GM21737 (cell line): ENCODE measurements around the gene EIF3I.

Experiments used
- ATAC-seq: cut with Tn5 transposase; IDR thresholded peaks from one replicate; pipeline ENCODE4 v1.9.1; 2021; ENCODE audit warnings: mild to moderate bottlenecking, moderate library complexity; ENCODE audit not compliant: unreplicated experiment

The EIF3I gene

GRCh38 chr1:32197837-32198236 lies 24.4 kb upstream of the EIF3I start:
- no peak for ATAC-seq

GRCh38 chr1:32198237-32199042 lies 23.8 kb upstream of the EIF3I start:
- no peak for ATAC-seq

GRCh38 chr1:32199043-32199716 lies 23.0 kb upstream of the EIF3I start:
- no peak for ATAC-seq

GRCh38 chr1:32199717-32200072 lies 22.5 kb upstream of the EIF3I start:
- no peak for ATAC-seq

- no peak for ATAC-seq
Observed at GRCh38 chr1:32200226-32201010, 21.8 kb upstream of the EIF3I start, which contains the start of gene CCDC28B. Gene CCDC28B (plus strand): TSS chr1:32200595. CDS start chr1:32201936, 1,341 bp downstream.

GRCh38 chr1:32201011-32201855 lies 21.0 kb upstream of the EIF3I start:
- peak; percentile 45 for ATAC-seq

- ATAC-seq: no peak
Observed at GRCh38 chr1:32204943-32205361, 17.3 kb upstream of the EIF3I start.

GRCh38 chr1:32205401-32206370 lies 16.5 kb upstream of the EIF3I start, which contains the start of gene IQCC:
Gene IQCC (plus strand): TSS chr1:32205671. CDS start chr1:32205682, 11 bp downstream.
- ATAC-seq: peak; percentile 44

- no peak for ATAC-seq
Observed at GRCh38 chr1:32208469-32208868, 13.7 kb upstream of the EIF3I start.

GRCh38 chr1:32208891-32209328 lies 13.3 kb upstream of the EIF3I start, which contains the start of gene DCDC2B:
Gene DCDC2B (plus strand): TSS chr1:32209089. CDS start chr1:32209094, 5 bp downstream.
- no peak for ATAC-seq

GRCh38 chr1:32215629-32216480 lies 6.4 kb upstream of the EIF3I start:
- no peak for ATAC-seq

GRCh38 chr1:32216566-32216965 lies 5.6 kb upstream of the EIF3I start:
- ATAC-seq: no peak

GRCh38 chr1:32219022-32219421 lies 3.2 kb upstream of the EIF3I start:
- ATAC-seq: no peak

GRCh38 chr1:32220746-32221580 lies 1.2 kb upstream of the EIF3I start:
- no peak for ATAC-seq

- no peak for ATAC-seq
Observed at GRCh38 chr1:32221581-32221979, 627 bp upstream of the EIF3I start.

GRCh38 chr1:32223683-32224082 lies 1.5 kb downstream of the EIF3I start:
- ATAC-seq: no peak

GRCh38 chr1:32224285-32224684 lies 2.1 kb downstream of the EIF3I start:
- no peak for ATAC-seq
